ENCODE results near the gene SYMPK. TPM values are rescaled to one million over a fixed set of nuclear protein-coding genes. Genes with fewer than 3 reads are reported as not detected.
"Not testable (repeated sequence)": the region's sequence is repeated elsewhere in the genome, so short reads cannot be mapped to it uniquely, and the experiment has no call there.

SYMPK gene
- total RNA-seq, 1 donor from 2014 or later: 23.5 TPM

DNA sequence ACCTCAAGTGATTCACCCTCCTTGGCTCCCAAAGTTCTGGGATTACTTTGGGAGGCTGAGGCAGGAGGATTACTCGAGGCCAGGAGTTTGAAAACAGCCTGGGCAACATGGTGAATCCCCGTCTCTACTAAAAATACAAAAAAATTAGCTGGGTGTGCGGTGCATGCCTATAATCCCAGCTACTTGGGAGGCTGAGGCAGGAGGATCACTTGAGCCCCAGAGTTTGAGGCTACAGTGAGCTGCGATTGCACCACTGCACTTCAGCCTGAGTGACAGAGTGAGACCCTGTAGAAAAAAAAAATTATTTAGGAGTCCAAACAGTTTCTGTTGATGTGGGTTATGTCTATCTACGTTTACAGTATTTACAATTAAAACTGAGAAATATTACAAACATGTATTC is 7.9 kb upstream of the SYMPK start:
- H3K4me3 ChIP-seq (ENCODE audit: low read length in 3 of 3): no peak overlapping the region
- peaks cover 0 to 3% (median 3%) of the 10 kb centered on the region in 3 donors for H3K27me3 ChIP-seq (ENCODE audit: control insufficient read depth in 3 of 3, insufficient read depth in 3 of 3, low read length in 3 of 3)
- H3K9ac ChIP-seq (ENCODE audit: low read depth in 1 of 3, low read length in 3 of 3): no peak overlapping the region
- no peaks in the 10 kb centered on the region for H3K36me3 ChIP-seq (ENCODE audit: control insufficient read depth in 3 of 3, insufficient read depth in 3 of 3, low read length in 3 of 3)
- H3K4me1 ChIP-seq (ENCODE audit: control insufficient read depth in 3 of 3, insufficient read depth in 3 of 3, low read length in 3 of 3): no peaks in the 10 kb centered on the region
- no peaks in the 10 kb centered on the region for H3K9me3 ChIP-seq (ENCODE audit: control insufficient read depth in 3 of 3, low read length in 3 of 3)
- H3K27ac ChIP-seq (ENCODE audit: low read depth, low read length): no peak overlapping the region

DNA sequence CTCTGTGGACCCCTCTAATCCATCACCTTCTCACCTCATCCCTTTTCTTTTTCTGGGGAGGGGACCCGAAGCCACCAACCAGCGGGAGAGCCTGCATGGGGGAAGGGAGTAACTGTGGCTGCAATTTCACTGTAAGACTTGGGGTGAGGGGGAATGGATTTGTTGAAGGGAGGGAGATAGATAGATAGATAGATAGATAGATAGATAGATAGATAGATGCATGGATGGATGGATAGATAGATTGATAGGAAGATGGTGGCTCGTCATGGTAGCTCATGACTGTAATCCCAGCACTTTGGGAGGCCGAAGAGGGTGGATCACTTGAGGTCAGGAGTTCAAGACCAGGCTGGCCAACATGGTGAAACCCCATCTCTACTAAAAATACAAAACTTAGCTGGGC is 4.3 kb upstream of the SYMPK start:
- not testable (repeated sequence) for H3K27ac ChIP-seq (ENCODE audit: low read depth, low read length); H3K9ac ChIP-seq (ENCODE audit: low read depth in 1 of 3, low read length in 3 of 3); H3K36me3 ChIP-seq (ENCODE audit: control insufficient read depth in 3 of 3, insufficient read depth in 3 of 3, low read length in 3 of 3); H3K4me3 ChIP-seq (ENCODE audit: low read length in 3 of 3); H3K9me3 ChIP-seq (ENCODE audit: control insufficient read depth in 3 of 3, low read length in 3 of 3)
- peaks cover 4 to 20% (median 20%) of the 10 kb centered on the region in 3 donors for H3K27me3 ChIP-seq (ENCODE audit: control insufficient read depth in 3 of 3, insufficient read depth in 3 of 3, low read length in 3 of 3)
- H3K4me1 ChIP-seq (ENCODE audit: control insufficient read depth in 3 of 3, insufficient read depth in 3 of 3, low read length in 3 of 3): peaks cover 7 to 14% (median 9%) of the 10 kb centered on the region in 3 donors

DNA sequence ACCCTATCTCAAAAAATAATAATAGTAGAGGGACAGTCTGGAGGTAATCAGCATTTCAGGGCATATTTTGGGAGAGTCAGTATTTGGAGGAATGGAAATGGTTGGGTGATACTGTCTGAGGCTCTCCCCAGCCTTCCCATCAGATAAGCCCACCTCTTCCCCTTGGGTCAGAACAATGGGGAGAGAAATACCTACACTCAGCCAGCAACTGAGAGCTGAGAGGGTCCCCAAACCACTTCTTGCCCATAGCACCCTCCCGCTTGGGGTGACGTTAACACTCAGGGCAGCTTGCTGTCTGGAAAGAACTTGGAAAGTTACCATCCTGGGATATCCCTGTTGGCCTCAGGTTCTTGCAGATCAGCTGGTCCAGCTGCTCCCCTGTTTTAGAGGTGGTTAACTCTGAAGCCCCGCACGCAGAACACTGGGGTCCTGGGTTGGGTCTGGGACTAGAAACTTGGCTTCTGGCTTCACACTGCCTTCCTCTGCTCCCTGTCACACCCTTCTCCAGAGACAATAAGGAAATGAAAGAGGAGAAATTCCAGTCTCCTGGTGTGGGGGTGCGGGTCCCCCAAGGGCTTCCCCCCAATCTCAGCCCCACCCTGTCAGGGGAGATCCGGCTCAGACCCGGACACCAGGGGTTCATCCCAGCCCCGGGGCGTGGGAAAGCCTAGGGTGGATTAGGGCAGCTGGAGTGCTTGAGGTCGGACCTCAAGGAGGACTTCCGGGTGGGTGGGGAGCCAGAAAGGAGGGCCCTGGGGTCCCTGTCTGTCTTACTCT is 3.6 kb upstream of the SYMPK start:
- no peak overlapping the region for H3K4me3 ChIP-seq (ENCODE audit: low read length in 3 of 3)
- peaks cover 4 to 20% (median 20%) of the 10 kb centered on the region in 3 donors for H3K27me3 ChIP-seq (ENCODE audit: control insufficient read depth in 3 of 3, insufficient read depth in 3 of 3, low read length in 3 of 3)
- H3K4me1 ChIP-seq (ENCODE audit: control insufficient read depth in 3 of 3, insufficient read depth in 3 of 3, low read length in 3 of 3): peaks cover 7 to 20% (median 14%) of the 10 kb centered on the region in 3 donors
- H3K36me3 ChIP-seq (ENCODE audit: control insufficient read depth in 3 of 3, insufficient read depth in 3 of 3, low read length in 3 of 3): no peaks in the 10 kb centered on the region
- no peak overlapping the region for H3K9ac ChIP-seq (ENCODE audit: low read depth in 1 of 3, low read length in 3 of 3)
- no peaks in the 10 kb centered on the region for H3K9me3 ChIP-seq (ENCODE audit: control insufficient read depth in 3 of 3, low read length in 3 of 3)
- H3K27ac ChIP-seq (ENCODE audit: low read depth, low read length): no peak overlapping the region

DNA sequence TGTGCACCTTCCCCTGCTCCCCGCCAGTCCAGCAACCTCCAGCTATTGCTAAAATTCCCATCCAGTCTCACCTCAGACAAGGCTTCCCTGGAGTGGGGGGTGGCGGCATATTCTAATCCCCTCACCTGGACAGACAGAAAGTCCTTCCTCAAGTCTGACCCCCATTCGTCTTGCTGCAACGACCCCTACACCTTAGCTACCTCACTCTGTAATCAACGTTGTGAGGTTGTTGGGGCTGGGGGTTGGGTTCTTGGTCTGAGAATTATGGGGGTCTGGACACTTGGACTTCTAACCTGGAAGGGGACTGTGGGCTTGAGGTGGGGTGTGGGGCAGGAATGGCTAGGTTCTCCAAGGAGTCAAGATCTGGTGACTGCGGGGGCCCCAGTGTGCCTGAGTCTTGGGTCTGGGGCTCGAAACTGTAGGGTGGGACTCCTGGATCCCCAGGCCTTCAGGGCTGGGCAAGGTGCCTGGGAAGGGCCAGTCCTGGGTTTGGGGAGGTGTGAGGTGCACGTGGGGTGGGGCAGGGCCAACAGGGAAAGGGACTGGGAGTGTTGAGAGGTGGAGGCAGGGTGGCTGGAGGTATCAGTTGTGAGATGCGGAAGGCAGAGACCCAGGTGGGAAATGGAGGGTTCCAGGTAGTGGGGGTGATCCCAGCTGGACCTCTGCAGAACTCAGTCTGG is 2.5 kb upstream of the SYMPK start:
- peaks cover 7 to 20% (median 14%) of the 10 kb centered on the region in 3 donors for H3K4me1 ChIP-seq (ENCODE audit: control insufficient read depth in 3 of 3, insufficient read depth in 3 of 3, low read length in 3 of 3)
- no peaks in the 10 kb centered on the region for H3K9me3 ChIP-seq (ENCODE audit: control insufficient read depth in 3 of 3, low read length in 3 of 3)
- no peak overlapping the region for H3K27ac ChIP-seq (ENCODE audit: low read depth, low read length)
- H3K36me3 ChIP-seq (ENCODE audit: control insufficient read depth in 3 of 3, insufficient read depth in 3 of 3, low read length in 3 of 3): peaks cover 0 to 2% (median 0%) of the 10 kb centered on the region in 3 donors
- no peak overlapping the region for H3K9ac ChIP-seq (ENCODE audit: low read depth in 1 of 3, low read length in 3 of 3)
- H3K4me3 ChIP-seq (ENCODE audit: low read length in 3 of 3): no peak overlapping the region
- peaks cover 4 to 20% (median 20%) of the 10 kb centered on the region in 3 donors for H3K27me3 ChIP-seq (ENCODE audit: control insufficient read depth in 3 of 3, insufficient read depth in 3 of 3, low read length in 3 of 3)

DNA sequence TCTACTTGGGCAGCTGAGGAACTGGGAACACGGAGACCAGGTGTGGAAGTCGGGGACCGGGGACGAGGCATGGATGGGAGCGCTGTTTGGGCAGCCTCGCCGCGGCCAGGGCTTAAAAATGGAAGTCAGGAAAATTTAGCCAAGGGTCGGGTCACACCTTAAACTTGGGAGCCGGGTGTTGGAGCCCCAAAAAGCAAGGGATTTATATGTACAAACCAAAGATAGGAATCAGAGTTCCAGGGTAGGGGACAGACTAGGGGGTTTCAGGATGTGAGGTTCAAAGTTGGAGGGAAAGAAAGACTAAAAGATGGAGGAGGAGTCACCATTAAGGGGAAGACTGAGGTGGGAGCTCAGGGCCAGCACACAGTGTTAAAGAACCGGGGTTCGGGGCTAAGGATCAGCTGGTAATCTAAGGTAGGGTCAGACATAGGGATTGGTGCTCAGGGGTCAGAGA is 1.7 kb upstream of the SYMPK start:
- Histone ChIP-seq H3K9ac (ENCODE audit: low read depth in 1 of 3, low read length in 3 of 3) (no peak overlapping the region), H3K4me1 (ENCODE audit: control insufficient read depth in 3 of 3, insufficient read depth in 3 of 3, low read length in 3 of 3) (peaks cover 7 to 20% (median 14%) of the 10 kb centered on the region in 3 donors), H3K4me3 (ENCODE audit: low read length in 3 of 3) (no peak overlapping the region), H3K27me3 (ENCODE audit: control insufficient read depth in 3 of 3, insufficient read depth in 3 of 3, low read length in 3 of 3) (peaks cover 4 to 20% (median 20%) of the 10 kb centered on the region in 3 donors), H3K36me3 (ENCODE audit: control insufficient read depth in 3 of 3, insufficient read depth in 3 of 3, low read length in 3 of 3) (peaks cover 0 to 2% (median 2%) of the 10 kb centered on the region in 3 donors), H3K9me3 (ENCODE audit: control insufficient read depth in 3 of 3, low read length in 3 of 3) (no peaks in the 10 kb centered on the region), H3K27ac (ENCODE audit: low read depth, low read length) (no peak overlapping the region)

DNA sequence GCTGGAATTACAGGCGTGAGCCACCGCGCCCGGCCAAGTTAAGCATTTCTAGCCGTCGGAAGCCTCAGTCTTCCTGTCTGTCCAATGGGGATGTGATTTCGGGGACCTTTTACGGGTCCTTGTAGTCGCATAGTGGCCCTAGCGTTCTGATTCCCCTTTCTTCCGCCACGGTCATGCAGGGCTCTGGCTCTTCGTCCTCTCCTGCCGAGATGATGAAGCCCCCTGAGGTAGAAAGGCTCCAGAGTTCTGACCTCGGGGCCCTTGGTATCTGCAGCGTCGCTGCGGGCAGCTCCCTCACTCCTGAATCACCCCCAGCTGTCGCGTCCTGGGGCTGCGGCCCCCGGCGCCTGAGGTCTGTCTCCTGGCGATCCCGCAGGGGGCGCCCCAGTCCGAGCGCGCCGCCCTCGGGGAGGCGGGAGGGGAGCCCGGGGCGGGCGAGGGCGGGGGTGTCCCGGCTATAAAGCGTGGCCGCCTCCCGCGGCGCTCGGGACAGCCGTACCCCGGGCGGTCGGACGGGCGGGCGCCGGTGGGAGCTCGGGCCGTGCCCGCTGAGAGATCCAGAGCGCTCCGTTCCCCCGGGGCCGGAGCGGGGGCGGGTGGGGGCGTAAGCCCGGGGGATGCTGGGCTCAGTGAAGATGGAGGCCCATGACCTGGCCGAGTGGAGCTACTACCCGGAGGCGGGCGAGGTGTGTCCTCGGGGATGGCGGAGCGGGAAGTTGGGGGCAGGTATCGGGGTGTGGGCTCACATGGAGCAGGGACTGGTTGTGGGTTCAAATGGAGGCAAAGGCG is 1.1 kb upstream of the SYMPK start, which contains the start of gene FOXA3:
Gene FOXA3, plus strand, starts transcription at position 487 of the 789 bp plus-strand sequence. Its CDS starts 131 bp downstream, at position 618.
- Histone ChIP-seq H3K9ac (ENCODE audit: low read depth in 1 of 3, low read length in 3 of 3) (peak within 1 kb of the TSS in 2 of 3 donors; percentile 51 to 62), H3K4me3 (ENCODE audit: low read length in 3 of 3) (peak within 1 kb of the TSS; percentile 58 to 77 (median 75)), H3K36me3 (ENCODE audit: control insufficient read depth in 3 of 3, insufficient read depth in 3 of 3, low read length in 3 of 3) (peaks cover under 1 to 6% (median 6%) of the 10 kb centered on the region in 3 donors), H3K27ac (ENCODE audit: low read depth, low read length) (no peak within 1 kb of the TSS), H3K27me3 (ENCODE audit: control insufficient read depth in 3 of 3, insufficient read depth in 3 of 3, low read length in 3 of 3) (peaks cover 4 to 20% (median 20%) of the 10 kb centered on the region in 3 donors), H3K4me1 (ENCODE audit: control insufficient read depth in 3 of 3, insufficient read depth in 3 of 3, low read length in 3 of 3) (peaks cover 7 to 20% (median 14%) of the 10 kb centered on the region in 3 donors), H3K9me3 (ENCODE audit: control insufficient read depth in 3 of 3, low read length in 3 of 3) (no peaks in the 10 kb centered on the region)

DNA sequence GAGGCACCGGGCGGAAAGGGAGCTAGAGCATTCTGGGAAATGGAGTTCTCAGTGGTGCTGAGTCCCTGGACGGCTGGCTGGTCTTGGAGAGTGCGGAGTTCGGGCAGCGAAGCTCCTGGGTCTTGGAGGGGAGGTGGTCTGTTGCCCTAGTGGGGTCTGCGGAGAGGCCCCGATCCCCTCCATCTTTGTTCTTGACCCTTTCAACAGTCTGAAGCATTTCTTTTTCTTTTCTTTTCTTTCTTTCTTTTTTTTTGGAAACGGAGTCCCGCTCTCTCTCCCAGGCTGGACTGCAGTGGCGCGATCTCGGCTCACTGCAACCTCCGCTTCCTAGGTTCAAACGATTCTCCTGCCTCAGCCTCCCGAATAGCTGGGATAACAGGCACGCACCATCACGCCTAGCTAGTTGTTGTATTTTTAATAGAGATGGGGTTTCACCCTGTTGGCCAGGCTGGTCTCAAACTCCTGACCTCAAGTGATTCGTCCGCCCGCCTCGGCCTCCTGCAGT is 440 bp upstream of the SYMPK start:
- no peaks in the 10 kb centered on the region for H3K9me3 ChIP-seq (ENCODE audit: control insufficient read depth in 3 of 3, low read length in 3 of 3)
- H3K36me3 ChIP-seq (ENCODE audit: control insufficient read depth in 3 of 3, insufficient read depth in 3 of 3, low read length in 3 of 3): peaks cover 4 to 10% (median 7%) of the 10 kb centered on the region in 3 donors
- no peak overlapping the region for H3K27ac ChIP-seq (ENCODE audit: low read depth, low read length)
- H3K9ac ChIP-seq (ENCODE audit: low read depth in 1 of 3, low read length in 3 of 3): peak overlapping the region in 2 of 3 donors; percentile 51 to 62
- peaks cover 4 to 20% (median 20%) of the 10 kb centered on the region in 3 donors for H3K27me3 ChIP-seq (ENCODE audit: control insufficient read depth in 3 of 3, insufficient read depth in 3 of 3, low read length in 3 of 3)
- peak overlapping the region; percentile 58 to 77 (median 75) for H3K4me3 ChIP-seq (ENCODE audit: low read length in 3 of 3)
- peaks cover 7 to 20% (median 14%) of the 10 kb centered on the region in 3 donors for H3K4me1 ChIP-seq (ENCODE audit: control insufficient read depth in 3 of 3, insufficient read depth in 3 of 3, low read length in 3 of 3)

DNA sequence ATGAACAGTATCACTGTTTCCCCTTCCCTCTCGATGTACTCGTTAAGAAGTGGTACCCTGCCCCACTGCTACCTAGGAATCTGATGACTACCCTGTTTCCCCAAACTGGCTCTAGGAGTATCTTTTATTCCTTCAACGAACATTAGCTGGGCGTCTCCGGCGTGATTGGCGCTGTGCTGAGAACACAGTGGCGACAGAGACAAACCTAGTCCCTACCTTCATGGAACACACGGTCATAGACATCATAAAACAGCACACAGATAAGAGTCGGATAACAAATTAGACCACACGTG is 730 bp downstream of the SYMPK start:
- H3K27ac ChIP-seq (ENCODE audit: low read depth, low read length): peak overlapping the region; percentile 80
- peaks cover 4 to 20% (median 20%) of the 10 kb centered on the region in 3 donors for H3K27me3 ChIP-seq (ENCODE audit: control insufficient read depth in 3 of 3, insufficient read depth in 3 of 3, low read length in 3 of 3)
- H3K4me1 ChIP-seq (ENCODE audit: control insufficient read depth in 3 of 3, insufficient read depth in 3 of 3, low read length in 3 of 3): peaks cover 7 to 20% (median 14%) of the 10 kb centered on the region in 3 donors

More for the DNA sequence above, 730 bp downstream of the SYMPK start:
- Histone ChIP-seq H3K4me3 (ENCODE audit: low read length in 3 of 3) (peak overlapping the region; percentile 82 to 96 (median 91)), H3K36me3 (ENCODE audit: control insufficient read depth in 3 of 3, insufficient read depth in 3 of 3, low read length in 3 of 3) (peaks cover 6 to 11% (median 10%) of the 10 kb centered on the region in 3 donors), H3K9me3 (ENCODE audit: control insufficient read depth in 3 of 3, low read length in 3 of 3) (no peaks in the 10 kb centered on the region), H3K9ac (ENCODE audit: low read depth in 1 of 3, low read length in 3 of 3) (peak overlapping the region; percentile 92 to 96 (median 93))

Data from skeletal muscle tissue (tissue), 4 donors.